GM21423 (cell line): ENCODE results near the gene PDK2.
"Not testable (repeated sequence)": the region's sequence is repeated elsewhere in the genome, so short reads cannot be mapped to it uniquely, and the experiment has no call there.

Experiments used
- ATAC-seq: cut with Tn5 transposase; IDR thresholded peaks from one replicate; pipeline ENCODE4 v1.9.1; 2021; ENCODE audit warnings: mild to moderate bottlenecking, moderate library complexity; ENCODE audit not compliant: unreplicated experiment

The PDK2 gene

GRCh38 chr17:50058296-50058953 is 36.7 kb upstream of the PDK2 start:
- ATAC-seq, result no peak

GRCh38 chr17:50059256-50059655 is 35.9 kb upstream of the PDK2 start:
- ATAC-seq, result no peak

- no peak for ATAC-seq
Observed at GRCh38 chr17:50059759-50060273, 35.3 kb upstream of the PDK2 start.

- no peak for ATAC-seq
Observed at GRCh38 chr17:50060951-50061712, 34.0 kb upstream of the PDK2 start.

- not testable (repeated sequence) for ATAC-seq
Observed at GRCh38 chr17:50061713-50062045, 33.5 kb upstream of the PDK2 start.

GRCh38 chr17:50062293-50063243 is 32.6 kb upstream of the PDK2 start:
- ATAC-seq, result no peak

GRCh38 chr17:50063561-50064252 is 31.4 kb upstream of the PDK2 start:
- ATAC-seq, result no peak

GRCh38 chr17:50064253-50065001 is 30.7 kb upstream of the PDK2 start:
- ATAC-seq, result no peak

- no peak for ATAC-seq
Observed at GRCh38 chr17:50065056-50065455, 30.1 kb upstream of the PDK2 start.

- ATAC-seq, result no peak
Observed at GRCh38 chr17:50066995-50067394, 28.2 kb upstream of the PDK2 start.

GRCh38 chr17:50067996-50068395 is 27.2 kb upstream of the PDK2 start:
- no peak for ATAC-seq

- ATAC-seq, result no peak
Observed at GRCh38 chr17:50070908-50071680, 24.1 kb upstream of the PDK2 start.

GRCh38 chr17:50071692-50072091 is 23.5 kb upstream of the PDK2 start:
- ATAC-seq, result no peak

GRCh38 chr17:50072130-50072529 is 23.0 kb upstream of the PDK2 start:
- no peak for ATAC-seq

GRCh38 chr17:50072925-50073324 is 22.2 kb upstream of the PDK2 start:
- no peak for ATAC-seq

- ATAC-seq, result no peak
Observed at GRCh38 chr17:50074227-50074626, 20.9 kb upstream of the PDK2 start.

- ATAC-seq, result no peak
Observed at GRCh38 chr17:50075446-50076032, 19.6 kb upstream of the PDK2 start.

- no peak for ATAC-seq
Observed at GRCh38 chr17:50076221-50076590, 18.9 kb upstream of the PDK2 start.
